DOHH2 (cell line): ENCODE data around the gene RAPH1.

Experiments
- H3F3A ChIP-seq: fragments of 200-600 bp; sonication (generic), shearing (Covaris generic); 2 replicates; pipeline ENCODE4 v1.6.0; 2016; ENCODE audit warnings: antibody characterized with exemption, mild to moderate bottlenecking; ENCODE audit not compliant: control insufficient read depth, insufficient read depth
- H3K27ac ChIP-seq: fragments of 200-600 bp; sonication (generic); 2 replicates; pipeline ENCODE4 v1.5.1; 2014; ENCODE audit warnings: low read depth, mild to moderate bottlenecking, low read length, moderate library complexity
- H3K27me3 ChIP-seq: fragments of 200-600 bp; sonication (generic); 2 replicates; pipeline ENCODE4 v1.6.1; 2014; ENCODE audit warnings: mild to moderate bottlenecking, low read length, mixed read lengths; ENCODE audit not compliant: control insufficient read depth
- H3K36me3 ChIP-seq: fragments of 200-600 bp; sonication (generic); 2 replicates; pipeline ENCODE4 v1.6.1; 2014; ENCODE audit warnings: mild to moderate bottlenecking, low read length, moderate library complexity, mixed read lengths; ENCODE audit not compliant: control insufficient read depth
- H3K4me1 ChIP-seq: fragments of 200-600 bp; sonication (generic); 2 replicates; pipeline ENCODE4 v1.6.1; 2014; ENCODE audit warnings: mild to moderate bottlenecking, low read length, mixed read lengths; ENCODE audit not compliant: control insufficient read depth
- H3K4me2 ChIP-seq: fragments of 200-600 bp; sonication (generic); 2 replicates; pipeline ENCODE4 v1.6.0; 2014; ENCODE audit warnings: mild to moderate bottlenecking, low read length, moderate library complexity
- H3K4me3 ChIP-seq: fragments of 200-600 bp; sonication (generic); 2 replicates; pipeline ENCODE4 v1.5.1; 2014; ENCODE audit warnings: mild to moderate bottlenecking, low read length, mixed read lengths
- H3K79me2 ChIP-seq: fragments of 200-600 bp; sonication (generic); 2 replicates; pipeline ENCODE4 v1.6.1; 2014; ENCODE audit warnings: mild to moderate bottlenecking, low read length, mixed read lengths; ENCODE audit not compliant: control insufficient read depth
- H3K9me2 ChIP-seq: fragments of 200-600 bp; sonication (generic); replicated peaks from 2 replicates; pipeline ENCODE4 v1.6.1; 2014; ENCODE audit warnings: mild to moderate bottlenecking, low read length, mixed read lengths; ENCODE audit not compliant: control insufficient read depth
- H3K9me3 ChIP-seq: fragments of 200-600 bp; sonication (generic); 2 replicates; pipeline ENCODE4 v1.6.1; 2014; ENCODE audit warnings: antibody characterized with exemption, low read length, mixed read lengths; ENCODE audit not compliant: control insufficient read depth, insufficient read depth
- H4K20me1 ChIP-seq: fragments of 200-600 bp; sonication (generic); 2 replicates; pipeline ENCODE4 v1.6.0; 2014; ENCODE audit warnings: low read depth, mild to moderate bottlenecking, antibody characterized with exemption, low read length, moderate library complexity; ENCODE audit not compliant: control insufficient read depth, insufficient read depth
- EZH2phosphoT487 ChIP-seq: fragments of 200-600 bp; sonication (generic); IDR thresholded peaks from 2 replicates; pipeline ENCODE4 v1.6.1; 2017; ENCODE audit warnings: borderline replicate concordance, mild to moderate bottlenecking, antibody characterized with exemption, low read length, moderate library complexity, mixed read lengths
- TF ChIP-seq, protein P1 (sequence below): fragments of 200-600 bp; sonication (generic); IDR thresholded peaks from one replicate; pipeline ENCODE4 v1.5.1; 2014; ENCODE audit warnings: antibody characterized with exemption, mild to moderate bottlenecking, low read depth, low read length; ENCODE audit not compliant: poor library complexity, severe bottlenecking

RAPH1 gene

DNA sequence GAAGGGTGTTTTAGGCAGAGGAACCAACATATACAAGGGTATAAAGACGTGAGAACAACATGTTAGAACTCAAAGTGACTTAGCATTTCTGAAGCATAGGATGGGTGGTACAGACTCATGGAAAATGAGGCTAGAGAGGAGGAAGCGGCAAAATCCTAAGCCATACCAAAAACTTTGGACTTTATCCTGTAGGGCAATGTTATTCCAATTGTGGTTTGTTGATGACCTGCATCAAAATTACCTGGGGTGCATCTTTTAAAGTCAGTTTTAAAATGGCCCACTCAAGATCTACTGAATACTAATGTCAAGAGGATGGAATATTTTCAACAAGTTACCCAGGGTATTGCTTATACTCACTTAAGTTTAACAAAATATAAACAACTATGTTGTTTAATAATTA, 34.8 kb downstream of the RAPH1 start:
- Histone ChIP-seq H3K9me3 (no peaks in the 10 kb centered on the region), H3K27me3 (no peaks in the 10 kb centered on the region), H3K27ac (no peak overlapping the region), H3K9me2 (no peaks in the 10 kb centered on the region), H3K79me2 (no peaks in the 10 kb centered on the region), H3F3A (no peaks in the 10 kb centered on the region), H3K4me1 (peaks cover 16% of the 10 kb centered on the region), H4K20me1 (no peaks in the 10 kb centered on the region), H3K36me3 (no peaks in the 10 kb centered on the region), H3K4me3 (peak overlapping the region; percentile 12; the same call in 1 of the 2 replicates), H3K4me2 (peak overlapping the region; percentile 48)
- TF ChIP-seq, protein P1, sequence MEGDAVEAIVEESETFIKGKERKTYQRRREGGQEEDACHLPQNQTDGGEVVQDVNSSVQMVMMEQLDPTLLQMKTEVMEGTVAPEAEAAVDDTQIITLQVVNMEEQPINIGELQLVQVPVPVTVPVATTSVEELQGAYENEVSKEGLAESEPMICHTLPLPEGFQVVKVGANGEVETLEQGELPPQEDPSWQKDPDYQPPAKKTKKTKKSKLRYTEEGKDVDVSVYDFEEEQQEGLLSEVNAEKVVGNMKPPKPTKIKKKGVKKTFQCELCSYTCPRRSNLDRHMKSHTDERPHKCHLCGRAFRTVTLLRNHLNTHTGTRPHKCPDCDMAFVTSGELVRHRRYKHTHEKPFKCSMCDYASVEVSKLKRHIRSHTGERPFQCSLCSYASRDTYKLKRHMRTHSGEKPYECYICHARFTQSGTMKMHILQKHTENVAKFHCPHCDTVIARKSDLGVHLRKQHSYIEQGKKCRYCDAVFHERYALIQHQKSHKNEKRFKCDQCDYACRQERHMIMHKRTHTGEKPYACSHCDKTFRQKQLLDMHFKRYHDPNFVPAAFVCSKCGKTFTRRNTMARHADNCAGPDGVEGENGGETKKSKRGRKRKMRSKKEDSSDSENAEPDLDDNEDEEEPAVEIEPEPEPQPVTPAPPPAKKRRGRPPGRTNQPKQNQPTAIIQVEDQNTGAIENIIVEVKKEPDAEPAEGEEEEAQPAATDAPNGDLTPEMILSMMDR = no peak
- TF ChIP-seq EZH2phosphoT487 = no peak

GRCh38 chr2:203498161-203498560, 36.9 kb downstream of the RAPH1 start:
- Histone ChIP-seq H3K27ac (no peak overlapping the region), H3K36me3 (no peaks in the 10 kb centered on the region), H4K20me1 (no peaks in the 10 kb centered on the region), H3K4me3 (no peak overlapping the region), H3K27me3 (peaks cover under 1% of the 10 kb centered on the region; the same call in 1 of the 2 replicates), H3K79me2 (no peaks in the 10 kb centered on the region), H3K4me2 (no peak overlapping the region), H3K9me3 (no peaks in the 10 kb centered on the region), H3K9me2 (no peaks in the 10 kb centered on the region), H3K4me1 (peaks cover 16% of the 10 kb centered on the region), H3F3A (no peaks in the 10 kb centered on the region)
- TF ChIP-seq, protein P1 = no peak
- no peak for TF ChIP-seq EZH2phosphoT487

DNA sequence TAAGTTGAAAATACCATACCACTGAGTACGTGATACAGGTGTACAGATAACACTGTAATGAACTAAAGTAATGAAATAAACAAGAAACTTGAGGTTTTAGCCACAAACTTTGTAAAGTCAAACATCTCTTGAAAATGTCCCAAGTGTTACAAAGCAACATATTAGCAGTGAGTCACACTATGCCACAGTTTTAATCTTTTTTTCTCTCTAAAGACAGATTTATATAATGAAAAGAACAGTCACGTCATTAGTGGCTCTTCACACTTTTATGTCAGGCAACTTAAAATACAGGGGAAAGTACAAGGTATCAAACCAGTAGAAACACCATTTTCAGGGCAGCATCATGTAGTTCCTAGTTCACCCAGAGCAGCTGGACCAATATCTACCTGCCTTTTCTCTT, 42.1 kb downstream of the RAPH1 start:
- H3F3A ChIP-seq = no peaks in the 10 kb centered on the region
- H3K27me3 ChIP-seq = peaks cover 6% of the 10 kb centered on the region; the same call in 1 of the 2 replicates
- H3K36me3 ChIP-seq = no peaks in the 10 kb centered on the region
- H3K27ac ChIP-seq = no peak overlapping the region
- no peaks in the 10 kb centered on the region for H3K9me3 ChIP-seq
- TF ChIP-seq, protein P1 = no peak
- TF ChIP-seq EZH2phosphoT487 = no peak
- H3K79me2 ChIP-seq = no peaks in the 10 kb centered on the region
- no peak overlapping the region for H3K4me3 ChIP-seq
- peaks cover 8% of the 10 kb centered on the region for H3K4me1 ChIP-seq
- H3K4me2 ChIP-seq = no peak overlapping the region
- no peaks in the 10 kb centered on the region for H3K9me2 ChIP-seq
- H4K20me1 ChIP-seq = no peaks in the 10 kb centered on the region

DNA sequence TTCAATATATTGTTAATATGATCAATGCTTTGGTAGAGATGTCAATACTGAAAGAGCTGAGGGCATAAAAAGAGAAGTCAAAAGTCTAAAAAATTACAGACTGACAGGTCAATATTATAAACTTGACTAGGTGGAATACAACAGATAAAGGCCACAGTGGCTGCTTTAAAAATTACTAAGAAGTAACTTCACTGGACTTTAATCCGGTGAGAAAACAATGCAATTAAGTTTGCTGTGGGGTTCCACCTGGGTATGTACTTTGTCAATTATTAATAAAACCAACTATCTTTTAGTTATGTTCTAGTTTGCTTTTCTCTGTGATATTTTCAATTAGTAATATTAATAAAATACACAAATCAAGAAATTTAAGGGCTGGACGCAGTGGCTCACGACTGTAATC, 44.7 kb downstream of the RAPH1 start:
- H3K27ac ChIP-seq = no peak overlapping the region
- H3K79me2 ChIP-seq = no peaks in the 10 kb centered on the region
- TF ChIP-seq, protein P1 = no peak
- no peak for TF ChIP-seq EZH2phosphoT487

More for the DNA sequence above, 44.7 kb downstream of the RAPH1 start:
- Histone ChIP-seq H3K4me3 (no peak overlapping the region), H3F3A (no peaks in the 10 kb centered on the region), H3K36me3 (no peaks in the 10 kb centered on the region), H3K9me2 (no peaks in the 10 kb centered on the region), H3K27me3 (peaks cover 6% of the 10 kb centered on the region; the same call in 1 of the 2 replicates), H3K9me3 (no peaks in the 10 kb centered on the region), H3K4me1 (peaks cover 8% of the 10 kb centered on the region), H4K20me1 (no peaks in the 10 kb centered on the region), H3K4me2 (no peak overlapping the region)
